Epidermal melanocyte (primary cell): ENCODE data around the gene PIM2.
A peak's percentile ranks its signal among the peaks of the same experiment; 100 is the strongest.

Experiments
- DNase-seq: peaks from one replicate; pipeline ENCODE4 v3.0.0; 2011; ENCODE audit warnings: low spot score; ENCODE audit not compliant: insufficient read length

PIM2 gene

DNA sequence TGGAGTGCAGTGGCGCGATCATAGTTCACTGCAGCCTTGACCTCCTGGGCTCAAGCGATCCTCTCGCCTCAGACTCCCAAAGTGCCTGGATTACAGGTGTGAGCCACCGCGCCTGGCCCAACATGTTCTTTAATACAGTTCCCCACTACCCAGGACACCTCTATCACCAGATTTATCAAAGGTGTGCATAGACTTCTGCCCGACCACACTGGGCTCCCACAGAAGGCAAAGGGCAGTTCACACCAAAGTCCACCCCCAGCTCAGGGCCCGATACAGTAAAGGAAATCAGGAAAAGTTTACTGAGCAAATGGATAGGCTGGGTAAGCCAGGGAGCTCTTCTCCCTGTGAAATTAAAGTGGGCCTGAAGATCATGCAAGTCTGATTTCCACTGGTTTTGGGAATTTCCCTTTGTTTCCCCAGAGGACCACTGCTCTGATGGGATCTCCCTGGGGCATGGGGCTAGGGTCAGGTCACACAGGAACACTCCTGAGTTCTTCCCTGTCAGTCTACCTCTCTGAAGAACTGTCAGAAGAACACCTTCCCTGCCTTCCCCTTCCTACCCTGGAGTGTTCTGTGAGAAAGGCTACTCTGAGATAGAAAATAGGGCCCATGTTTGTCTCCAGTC, 17.7 kb upstream of the PIM2 start:
- no peak for DNase-seq

DNA sequence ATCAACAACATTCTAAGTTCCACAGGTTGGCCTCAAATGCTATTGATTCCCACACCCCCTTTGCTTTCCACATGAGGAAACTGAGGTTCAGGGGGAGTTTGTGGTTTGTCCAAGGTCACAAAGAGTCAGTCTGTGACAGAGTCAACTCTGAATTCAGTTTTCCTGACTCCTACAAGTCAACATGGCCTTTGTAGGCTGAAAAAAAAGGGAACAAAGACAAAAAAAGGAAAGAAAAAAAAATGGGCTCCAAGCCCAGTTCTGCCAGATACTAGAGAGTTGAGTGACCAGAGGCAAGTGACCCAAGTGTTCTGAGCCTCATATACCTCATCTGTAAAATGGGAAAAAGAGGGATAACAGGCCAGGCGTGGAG, 16.5 kb upstream of the PIM2 start:
- DNase-seq: no peak

DNA sequence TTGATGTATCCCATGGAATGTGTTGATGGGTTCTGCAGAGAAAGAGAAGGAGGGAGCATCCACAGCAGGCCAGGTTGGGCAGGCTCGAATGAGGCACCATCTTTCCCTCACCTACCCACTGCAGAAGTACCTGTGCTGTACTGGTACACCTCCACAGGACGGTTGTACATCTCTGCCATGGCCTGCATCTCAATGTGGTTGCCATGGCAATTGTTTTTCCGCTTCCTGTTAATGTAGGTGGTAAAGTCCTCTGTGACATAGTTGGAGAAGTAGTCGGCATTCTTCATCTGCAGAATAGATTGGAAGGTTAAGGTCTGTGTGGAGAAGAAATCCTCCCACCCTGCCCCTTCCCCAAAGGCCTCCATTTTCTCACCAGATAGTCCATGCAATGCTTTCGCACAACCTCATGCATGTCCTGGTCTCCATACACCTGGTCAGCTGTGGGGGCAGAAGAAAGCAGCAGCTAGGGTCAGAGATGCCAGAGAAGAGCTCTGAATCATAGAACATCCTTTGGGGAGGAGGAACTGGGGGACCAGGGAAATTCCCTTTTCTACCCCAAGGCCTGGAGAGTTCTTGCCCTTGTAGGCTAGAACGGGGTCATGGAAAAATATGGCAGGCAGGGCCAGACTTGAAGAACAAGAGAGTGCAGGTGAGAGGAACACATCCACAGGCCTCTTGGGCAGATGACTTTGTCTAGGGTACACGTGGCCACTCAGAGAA, 15.9 kb upstream of the PIM2 start:
- no peak for DNase-seq

DNA sequence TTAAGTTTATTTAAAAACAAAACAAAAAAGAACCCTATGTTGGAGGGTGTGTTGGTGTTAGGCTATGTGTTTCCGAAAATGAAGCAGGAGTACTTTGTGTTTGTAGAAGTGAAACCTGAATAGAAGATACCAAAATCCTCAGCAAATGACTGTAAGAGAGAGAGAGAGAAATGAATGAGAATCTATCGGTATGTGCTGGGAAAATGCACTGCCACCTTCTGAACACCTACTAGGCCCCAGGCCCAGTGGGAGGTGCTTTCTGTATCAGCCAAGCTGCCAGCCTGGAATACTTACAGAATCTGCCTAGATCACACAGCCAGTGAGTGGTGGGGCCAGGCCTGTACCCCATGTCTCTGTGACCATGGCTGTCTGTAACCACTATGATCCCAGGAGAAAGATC, 14.9 kb upstream of the PIM2 start:
- no peak for DNase-seq

DNA sequence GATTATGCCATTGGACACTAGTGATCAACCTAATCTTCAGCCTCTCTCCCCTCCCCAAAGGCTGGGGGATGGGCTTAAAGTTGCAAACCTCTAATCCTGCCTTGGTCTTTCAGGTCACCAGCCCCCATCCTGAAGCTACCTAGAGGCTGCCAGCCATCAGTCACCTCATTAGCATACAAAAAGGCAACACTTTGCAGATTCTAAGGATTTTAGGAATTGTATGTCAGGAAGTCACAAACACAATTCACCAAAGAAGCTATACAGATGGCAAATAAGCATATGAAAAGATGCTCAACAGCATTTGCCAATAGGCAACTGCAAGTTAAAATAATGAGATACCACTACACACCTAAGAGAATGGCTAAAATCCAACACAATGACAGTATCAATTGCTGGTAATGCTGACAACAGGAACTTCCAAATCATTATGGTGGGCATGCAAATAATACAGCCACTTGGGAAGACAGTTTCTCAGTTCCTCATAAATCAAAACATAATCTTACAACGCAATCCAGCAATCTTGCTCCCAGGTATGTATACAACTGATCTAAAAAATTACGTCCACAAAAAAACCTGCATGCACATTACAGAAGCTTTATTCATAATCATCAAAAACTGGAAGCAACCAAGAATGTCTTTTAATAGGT, 9.0 kb upstream of the PIM2 start:
- DNase-seq: no peak

DNA sequence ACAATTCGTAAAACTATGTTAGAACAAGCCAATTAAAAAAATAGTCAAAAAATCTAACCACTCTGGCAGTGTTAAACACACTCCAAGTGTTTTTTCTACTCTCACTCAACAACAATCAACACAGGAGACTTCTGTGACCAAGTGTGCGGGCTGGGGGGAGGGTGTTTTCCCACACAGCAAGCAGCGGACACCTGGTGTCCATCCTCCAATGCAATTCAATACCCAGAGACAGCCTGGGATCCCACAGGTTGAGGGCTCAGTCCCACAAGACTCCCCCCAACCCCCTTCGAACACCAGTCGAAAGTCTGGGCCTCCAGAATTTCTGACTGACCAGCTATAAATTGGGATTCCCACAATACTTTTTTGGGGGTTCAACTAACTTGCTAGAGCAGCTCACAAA, 8.3 kb upstream of the PIM2 start:
- DNase-seq: no peak

DNA sequence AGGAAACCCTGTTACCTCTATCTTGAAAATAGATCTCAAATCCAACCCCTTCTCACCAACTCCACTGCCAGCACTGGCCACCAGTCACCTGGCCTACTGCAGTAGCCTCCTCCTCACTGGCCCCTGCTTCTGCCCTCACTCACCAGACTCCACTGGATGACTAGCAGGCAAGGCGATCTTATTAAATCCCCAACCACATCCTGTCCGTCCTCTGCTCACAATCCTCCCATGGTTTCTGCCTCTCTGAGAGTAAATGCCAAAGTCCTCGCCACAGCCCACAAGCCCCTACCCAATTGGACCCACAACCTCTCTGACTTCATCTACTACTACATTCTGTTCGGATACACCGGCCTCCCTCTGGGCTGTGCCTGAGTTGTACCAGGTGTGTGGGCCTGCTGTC, 5.4 kb upstream of the PIM2 start:
- no peak for DNase-seq

DNA sequence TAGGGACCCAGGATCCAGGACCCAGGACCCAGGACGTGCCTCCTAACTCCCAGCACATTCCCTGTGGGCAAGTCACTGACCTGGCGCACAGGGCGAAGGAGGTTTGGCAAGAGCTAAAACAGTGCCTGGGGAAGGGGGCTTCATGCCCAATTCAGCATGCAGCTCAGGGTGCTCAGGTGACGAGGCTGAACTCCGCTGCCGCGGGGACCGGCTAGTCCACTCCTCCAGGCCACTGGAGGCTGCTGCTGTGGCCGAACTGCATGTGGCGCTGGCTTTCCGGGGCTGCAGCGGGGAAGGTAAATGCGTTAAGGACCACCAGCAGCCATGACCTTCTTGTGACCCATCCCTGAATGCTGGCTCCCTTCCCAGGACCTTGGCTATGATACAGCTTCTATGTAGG, 4.9 kb upstream of the PIM2 start:
- no peak for DNase-seq

DNA sequence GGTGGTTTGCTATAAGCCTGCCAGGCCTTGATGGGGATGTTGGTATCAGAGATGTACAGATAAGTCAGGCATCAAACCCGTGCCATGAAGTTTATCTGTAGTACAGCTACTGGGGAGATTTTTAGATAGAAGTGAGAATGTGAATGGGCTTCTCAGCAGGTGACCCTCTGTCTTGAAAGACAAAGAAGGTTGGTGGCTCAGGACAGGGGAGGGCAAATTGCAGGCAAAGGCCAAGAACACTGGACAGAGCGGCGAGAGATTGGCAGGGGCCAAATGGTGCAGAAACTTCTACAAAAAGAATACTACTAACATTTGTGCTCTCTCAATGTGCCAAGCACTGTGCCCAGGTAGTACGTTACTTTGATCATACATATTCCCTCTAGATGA, 1.9 kb upstream of the PIM2 start:
- no peak for DNase-seq

DNA sequence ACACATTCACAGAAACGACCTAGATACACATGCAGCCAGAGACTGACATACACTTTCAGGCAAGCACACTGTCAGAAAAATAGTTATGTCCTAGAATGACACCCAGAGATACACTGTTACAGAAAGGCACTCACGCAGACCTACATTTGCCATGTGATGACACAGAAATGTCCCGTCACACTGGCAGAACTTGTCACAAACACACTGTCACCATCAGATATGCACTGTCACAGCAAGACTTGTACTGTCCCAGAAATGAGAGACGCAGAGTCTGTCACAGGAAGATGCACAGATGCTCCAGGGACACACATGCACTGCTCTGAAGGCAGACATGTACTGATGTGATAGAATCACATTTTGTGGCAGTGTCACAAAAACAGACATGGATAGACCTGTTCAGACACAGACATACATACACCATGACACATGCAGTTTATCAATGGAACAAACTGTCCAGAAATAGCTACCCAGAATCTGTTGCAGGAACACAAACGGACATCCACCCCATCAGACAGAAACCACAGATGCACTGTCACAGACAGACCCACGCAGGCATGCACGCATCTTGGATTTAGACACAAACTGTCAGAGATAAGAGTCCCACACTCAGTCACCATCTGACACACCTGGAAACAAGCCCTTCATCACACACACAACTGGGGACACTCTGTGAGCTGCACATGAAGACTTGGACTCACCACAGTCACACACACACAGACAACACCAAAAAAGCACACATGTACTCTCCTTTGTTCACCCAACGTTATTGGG, 1.3 kb upstream of the PIM2 start:
- no peak for DNase-seq

DNA sequence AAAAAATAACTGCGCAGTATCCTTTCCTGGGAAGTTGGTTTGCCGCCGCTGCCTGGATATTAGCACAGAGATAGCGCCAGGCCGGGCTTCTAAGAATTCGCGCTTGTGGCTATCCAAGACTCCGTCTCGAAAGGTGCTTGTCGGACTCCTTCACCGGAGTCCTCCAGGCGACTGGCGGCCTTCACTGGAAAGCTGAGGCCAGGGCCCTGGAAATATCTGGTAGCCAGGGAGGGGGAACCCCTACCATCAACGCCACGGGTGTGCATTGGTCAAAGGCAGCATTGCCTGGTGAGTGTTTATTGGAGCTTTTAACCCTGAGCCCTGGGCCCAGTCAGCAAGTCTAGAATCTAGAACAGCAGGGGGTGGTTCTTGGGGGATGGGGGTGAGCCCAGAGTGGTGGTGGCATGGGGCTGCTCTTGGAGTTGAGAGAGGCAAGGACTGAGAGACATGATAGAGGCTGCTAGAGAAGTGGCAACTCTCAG, 577 bp upstream of the PIM2 start:
- no peak for DNase-seq

DNA sequence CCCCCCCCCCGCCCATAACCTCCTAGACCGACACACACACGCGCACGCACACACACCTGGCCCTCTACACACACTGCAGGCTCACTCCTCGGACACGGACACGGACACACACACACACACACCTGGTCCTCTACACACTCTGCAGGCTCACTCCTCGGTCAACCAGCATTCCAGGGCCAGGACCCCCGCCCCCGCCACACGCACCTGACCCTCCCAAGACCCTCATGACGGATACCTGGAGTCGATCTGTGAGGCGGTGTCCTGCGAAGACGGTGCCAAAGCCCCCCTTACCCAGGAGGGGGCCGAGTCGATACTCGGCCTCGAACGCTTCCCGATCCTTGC, 552 bp downstream of the PIM2 start:
- no peak for DNase-seq

DNA sequence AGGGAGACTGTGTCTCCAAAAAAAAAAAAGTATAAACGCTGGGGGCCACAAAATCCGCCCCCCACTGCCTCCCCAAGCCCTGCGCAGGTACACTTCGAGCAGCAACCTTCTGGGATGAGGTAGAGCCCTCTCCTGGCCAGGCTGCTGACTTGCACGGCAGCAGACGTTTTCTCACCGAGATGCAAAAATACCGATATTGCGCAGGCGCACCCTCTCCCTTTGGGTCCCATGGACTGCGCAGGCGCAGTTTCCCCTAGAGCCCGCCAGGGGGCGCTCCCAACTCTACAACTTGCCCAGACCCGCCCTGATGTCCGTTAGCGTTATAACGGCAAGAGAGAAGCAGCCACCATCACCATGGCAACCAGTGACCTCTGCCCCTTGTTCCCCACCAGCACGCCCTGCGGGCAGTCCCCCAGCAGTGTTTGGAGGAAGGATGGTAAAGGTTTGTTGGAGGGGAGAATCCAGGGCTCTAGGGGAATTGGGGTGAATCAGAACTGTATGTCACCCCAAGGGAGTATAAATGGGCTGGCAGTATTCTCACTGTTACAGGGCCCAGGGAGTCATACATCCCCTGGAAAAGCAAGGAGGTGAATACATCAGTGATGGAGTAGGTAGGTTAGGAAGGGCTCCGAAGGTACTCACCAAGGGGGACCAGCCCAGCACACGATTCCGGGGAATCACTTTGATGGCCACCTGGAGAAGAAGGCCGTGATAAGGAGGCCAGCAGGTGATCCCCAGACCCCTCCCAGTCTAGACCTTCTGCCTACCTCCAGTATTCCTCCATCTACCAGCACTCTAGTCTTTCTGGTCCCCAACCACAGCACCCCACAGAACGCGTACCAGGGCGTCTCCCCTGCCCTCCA, 1.5 kb downstream of the PIM2 start:
- peak; percentile 75 for DNase-seq

DNA sequence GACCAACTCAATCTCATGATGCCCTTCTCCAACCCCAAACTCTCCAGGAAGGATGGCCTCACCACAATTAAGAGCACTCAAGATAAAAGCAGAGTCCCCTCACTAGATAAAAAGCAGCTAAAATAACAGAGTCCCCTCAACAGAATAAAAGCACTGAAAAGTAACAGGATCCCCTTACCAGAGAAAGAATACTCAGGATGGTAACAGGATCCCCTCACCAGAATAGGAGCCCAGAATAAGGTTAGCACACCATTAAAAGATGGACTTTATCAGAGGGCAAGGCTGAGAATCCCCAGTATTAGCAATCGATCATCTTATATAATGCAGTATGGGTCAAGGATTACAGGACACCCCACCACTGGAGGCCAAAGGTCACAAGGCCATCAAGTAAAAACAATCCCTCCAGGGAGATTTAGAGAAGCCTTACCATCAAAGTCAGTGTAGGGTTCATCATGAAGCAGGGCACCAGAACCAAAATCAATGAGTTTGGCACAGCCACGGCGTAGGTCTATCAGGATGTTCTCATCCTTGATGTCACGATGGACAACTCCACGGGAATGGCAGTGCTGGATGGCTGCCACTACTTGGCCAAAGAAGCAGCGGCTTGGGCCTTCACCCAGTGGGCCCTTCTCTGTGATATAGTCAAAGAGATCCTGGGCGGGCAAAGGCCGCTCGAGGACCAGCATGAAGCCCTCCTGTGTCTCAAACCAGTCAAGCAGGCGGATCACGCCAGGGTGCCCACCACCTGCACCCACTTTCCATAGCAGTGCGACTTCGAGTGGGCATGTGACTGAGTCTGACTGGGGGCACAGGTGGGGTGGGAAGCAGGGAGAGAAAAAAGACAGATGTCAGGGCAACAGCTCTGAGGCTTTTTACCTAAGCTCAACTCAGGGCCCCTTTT, 4.0 kb downstream of the PIM2 start:
- no peak for DNase-seq

DNA sequence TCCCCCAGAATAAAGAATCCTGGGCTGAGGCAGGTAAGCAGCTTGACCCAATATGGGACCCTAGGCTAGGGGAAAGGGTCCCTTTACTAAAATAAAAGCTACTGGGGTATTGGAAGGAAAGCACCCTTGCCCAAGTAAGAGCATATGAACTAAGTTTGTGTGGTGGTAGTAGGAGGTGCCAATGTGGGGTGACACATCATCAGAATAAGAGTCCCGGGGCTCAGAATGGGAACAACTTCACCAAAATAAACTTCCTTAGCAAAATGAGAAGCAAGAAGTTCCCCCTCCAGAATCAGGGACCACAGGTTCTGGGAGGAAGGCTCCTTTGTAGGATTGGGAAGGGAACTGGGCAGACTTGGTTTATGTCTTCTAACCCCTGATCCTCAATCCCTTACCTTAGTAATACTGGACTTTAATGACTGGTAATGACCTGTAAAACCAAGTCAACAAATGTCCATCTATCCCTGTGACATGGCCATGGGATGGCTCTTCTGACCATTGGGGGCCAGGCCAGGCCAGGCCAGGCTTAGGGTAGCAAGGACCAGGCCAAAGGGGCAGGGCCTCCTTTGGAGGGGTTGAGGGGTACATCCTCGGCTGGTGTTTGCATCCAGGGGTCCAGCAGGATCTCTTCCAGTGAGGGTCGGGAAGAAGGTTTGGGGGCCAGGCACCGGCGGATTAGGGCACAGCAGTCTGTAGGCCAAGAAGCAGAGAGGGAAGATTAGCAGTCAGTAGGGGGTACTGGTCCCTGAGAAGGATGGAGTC, 5.0 kb downstream of the PIM2 start:
- no peak for DNase-seq

DNA sequence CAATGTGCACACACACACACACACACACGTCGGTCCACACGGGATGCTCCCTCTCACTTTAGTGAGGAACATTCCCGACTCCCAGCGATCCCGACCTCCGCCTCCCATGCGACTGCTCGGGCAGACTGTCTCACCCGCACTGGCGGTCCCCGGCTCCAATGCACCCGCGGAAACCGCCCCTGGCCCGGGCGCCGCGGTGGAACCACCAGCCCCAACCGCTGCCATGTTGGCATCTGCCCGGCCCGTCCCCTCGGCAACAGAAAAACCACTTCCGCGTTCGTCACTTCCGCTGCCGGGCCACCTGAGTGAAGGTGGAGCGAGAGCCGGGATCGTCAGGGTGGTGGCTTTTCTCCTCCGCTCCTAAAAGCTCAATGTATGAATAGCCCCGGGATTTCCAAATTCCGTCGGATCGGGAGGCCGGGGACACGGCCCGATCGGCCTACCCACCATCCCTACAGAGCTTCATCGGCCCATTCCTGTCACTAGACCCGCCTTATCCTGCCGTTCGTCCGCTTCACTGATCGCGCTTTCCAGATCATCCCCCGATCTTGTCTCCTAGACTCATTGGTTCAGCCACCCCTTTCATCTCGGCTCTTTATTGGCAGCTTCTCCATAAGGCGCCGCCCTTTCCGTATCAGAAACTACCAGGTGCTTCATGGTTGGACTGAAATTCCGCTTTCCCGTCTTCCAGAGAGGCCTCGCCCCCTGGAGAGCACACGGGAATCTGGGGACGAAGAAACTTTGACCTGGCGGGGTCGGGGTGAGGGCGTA, 7.2 kb downstream of the PIM2 start, which contains the start of gene SLC35A2:
Gene SLC35A2, minus strand, starts transcription at position 235 of the 771 bp plus-strand sequence. Its CDS starts 10 bp downstream, at position 225.
- DNase-seq: peak; percentile 64

DNA sequence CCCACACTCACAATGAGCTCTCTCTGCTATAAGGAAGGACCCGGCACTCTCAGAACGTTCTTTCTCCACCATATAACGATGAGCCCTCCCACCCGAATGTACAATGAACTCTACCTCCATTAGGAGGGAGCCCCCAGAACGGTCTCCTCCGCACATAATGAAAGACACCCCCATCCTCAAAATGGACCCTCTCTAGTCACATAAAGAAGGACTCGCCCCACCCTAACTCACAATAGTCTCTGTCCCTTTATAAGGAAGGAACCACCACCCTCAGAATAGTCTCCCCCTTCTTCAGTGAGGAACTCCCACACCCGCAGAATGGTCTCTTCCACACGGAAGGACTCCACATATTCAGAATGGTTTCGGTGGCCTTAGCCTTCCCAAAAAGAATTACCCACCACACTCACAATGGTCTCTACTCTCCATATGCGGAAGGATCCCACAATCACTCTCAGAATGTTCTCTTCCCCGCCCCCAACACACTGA, 7.9 kb downstream of the PIM2 start:
- DNase-seq: peak; percentile 16

DNA sequence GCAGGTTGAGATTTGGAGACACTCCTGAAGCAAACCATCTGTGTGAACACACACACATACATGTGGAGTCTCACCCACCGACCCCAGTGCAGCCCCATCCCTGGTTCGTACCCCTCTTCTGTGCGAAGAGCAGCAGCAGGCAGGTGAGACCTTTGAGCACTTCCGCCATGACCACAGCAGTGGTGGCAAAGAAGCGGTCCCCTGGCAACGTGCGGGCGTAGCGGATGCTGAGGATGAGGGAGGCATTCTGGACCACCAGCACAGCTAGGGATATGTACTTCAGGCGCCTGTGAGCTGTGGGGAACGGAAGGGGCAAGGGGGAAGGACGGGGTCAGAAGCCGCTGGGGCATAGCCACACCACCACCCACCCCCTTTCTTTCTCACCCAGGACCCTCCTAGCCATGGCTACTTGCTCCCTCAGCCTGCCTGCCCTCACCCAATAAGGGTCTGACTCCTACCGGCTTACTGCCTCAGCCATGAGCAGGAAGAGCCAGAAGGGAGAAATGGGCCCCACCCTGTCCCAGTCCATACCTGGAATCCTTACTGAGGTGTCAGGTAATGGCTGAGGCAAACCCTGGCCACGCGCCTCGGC, 9.0 kb downstream of the PIM2 start:
- DNase-seq: no peak
